ENCODE results near the gene SFI1. TPM values are rescaled to one million over a fixed set of nuclear protein-coding genes. Genes with fewer than 3 reads are reported as not detected.

The SFI1 gene
- total RNA-seq, 4 donors from 2014 or later = 31.1 to 57.6 (median 43.1) TPM

DNA sequence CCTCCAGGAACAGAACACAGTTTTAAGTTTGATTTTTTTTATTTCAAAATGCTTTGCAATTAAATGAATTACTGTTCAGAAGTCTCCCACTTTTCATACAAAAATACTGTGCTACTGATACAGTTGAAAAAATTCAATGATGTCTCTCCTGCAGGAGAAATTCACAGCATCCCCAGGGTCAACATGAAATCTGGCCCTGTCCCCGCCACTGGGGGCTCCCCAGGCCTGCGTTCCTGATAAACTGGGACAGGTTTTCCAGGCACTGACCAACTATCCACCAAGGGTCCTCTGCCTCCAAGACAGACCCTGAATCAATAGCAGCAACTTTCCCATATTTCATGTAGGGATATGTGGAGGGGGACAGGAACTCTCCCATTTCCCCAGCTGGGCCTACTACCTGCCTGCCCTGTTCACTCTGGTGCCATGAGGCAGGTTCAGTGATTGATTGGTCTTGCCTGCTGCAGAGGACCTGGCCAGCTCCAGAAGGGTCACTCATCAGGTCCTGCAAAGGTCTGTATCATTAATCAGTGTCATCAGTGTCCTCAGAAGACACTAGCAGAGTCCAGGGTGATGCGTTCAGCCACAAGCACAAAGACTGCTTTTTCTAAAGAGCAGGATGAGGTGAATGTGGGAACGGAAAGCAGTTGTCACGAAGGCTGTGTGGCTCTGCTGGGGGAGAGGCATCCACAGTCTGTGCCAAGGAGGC, 122.3 kb downstream of the SFI1 start:
- Histone ChIP-seq H3K4me1 (peaks cover 0 to 5% of the 10 kb centered on the region in 2 donors), H3K27me3 (no peaks in the 10 kb centered on the region), H3K9me3 (no peaks in the 10 kb centered on the region), H3K27ac (no peak overlapping the region), H3K36me3 (peaks cover 18 to 27% of the 10 kb centered on the region in 2 donors), H3K4me3 (replicated peaks in 1 of 3) (no peak overlapping the region)
- WGBS, 2 donors = 82 to 93% methylated on average over 5 of the region's 5 CpGs
- intact Hi-C loops (cut with DNase I) = no loop called here
- TF ChIP-seq POLR2A (IDR thresholded peaks at IDR 0.05) = no peak
- TF ChIP-seq, protein P1, sequence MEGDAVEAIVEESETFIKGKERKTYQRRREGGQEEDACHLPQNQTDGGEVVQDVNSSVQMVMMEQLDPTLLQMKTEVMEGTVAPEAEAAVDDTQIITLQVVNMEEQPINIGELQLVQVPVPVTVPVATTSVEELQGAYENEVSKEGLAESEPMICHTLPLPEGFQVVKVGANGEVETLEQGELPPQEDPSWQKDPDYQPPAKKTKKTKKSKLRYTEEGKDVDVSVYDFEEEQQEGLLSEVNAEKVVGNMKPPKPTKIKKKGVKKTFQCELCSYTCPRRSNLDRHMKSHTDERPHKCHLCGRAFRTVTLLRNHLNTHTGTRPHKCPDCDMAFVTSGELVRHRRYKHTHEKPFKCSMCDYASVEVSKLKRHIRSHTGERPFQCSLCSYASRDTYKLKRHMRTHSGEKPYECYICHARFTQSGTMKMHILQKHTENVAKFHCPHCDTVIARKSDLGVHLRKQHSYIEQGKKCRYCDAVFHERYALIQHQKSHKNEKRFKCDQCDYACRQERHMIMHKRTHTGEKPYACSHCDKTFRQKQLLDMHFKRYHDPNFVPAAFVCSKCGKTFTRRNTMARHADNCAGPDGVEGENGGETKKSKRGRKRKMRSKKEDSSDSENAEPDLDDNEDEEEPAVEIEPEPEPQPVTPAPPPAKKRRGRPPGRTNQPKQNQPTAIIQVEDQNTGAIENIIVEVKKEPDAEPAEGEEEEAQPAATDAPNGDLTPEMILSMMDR (IDR thresholded peaks at IDR 0.05) = no peak
- DNase-seq = no peak

DNA sequence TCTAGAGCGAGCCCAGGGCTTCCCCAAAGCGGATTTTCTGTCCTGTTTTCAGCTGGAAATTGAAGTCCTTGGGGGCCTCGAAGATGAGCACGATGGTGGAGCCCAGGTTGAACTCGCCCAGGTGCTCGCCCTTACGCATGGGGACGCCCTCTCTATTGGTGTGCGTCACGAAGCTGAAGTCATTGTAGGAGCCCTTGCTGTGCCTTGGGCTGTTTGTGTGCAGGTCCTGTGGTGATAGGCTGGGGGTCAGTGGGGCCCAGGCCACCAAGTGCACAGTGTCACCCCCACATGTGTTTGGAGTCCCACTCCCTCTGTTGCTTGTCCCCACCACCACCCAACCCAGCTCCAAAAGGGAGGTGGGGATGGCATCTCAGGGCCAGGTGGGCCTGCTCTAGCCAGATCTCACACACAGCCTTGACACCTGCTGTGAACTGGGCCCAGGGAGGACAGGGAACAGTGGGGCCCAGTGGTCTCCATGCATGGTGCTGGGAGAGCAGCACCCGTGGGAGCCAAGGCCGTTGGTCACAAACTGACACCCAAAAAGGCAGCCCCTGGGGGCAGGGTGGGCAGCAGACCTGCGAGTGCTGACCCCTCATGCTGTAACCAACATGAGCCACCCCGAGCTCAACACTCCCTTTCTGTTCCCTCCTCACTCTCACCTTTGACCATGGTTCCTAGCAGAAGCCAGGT, 123.4 kb downstream of the SFI1 start:
- WGBS, 2 donors = 93 to 95% methylated on average over 10 to 11 of the region's 14 CpGs

DNA sequence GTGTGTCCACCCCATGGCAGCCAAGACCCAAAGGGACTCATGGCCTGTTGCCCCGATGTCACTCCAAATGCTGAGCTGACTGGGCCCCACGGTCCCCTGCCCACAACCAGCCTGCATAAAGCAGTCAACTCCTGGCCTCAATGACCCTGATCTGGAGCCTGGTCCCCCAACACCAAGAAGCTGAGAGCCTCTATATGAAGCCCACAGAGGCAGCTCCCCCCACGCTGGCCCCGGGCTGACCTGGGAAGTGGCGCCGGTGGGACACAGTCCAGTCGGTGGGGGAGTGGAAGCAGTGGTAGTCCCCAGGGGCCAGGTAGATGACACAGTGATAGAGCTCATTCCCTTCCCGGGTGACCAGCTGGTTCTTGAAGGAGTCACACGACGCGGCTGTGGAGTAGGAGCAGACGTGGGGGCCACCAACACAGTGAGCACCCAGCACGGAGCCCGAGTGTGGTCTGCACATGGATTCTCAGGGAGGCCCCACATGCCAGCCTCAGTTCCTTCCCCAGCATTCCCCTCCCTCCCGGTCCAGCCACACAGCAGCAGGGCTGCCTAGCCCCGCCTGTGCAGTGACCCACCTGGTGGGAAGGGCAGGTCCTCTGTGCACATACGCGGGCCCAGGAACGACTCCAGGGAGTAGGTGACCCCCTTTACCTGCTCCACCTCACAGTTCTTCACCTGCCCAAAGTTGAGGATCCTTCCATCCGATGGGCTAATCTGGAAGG, 124.6 kb downstream of the SFI1 start:
- intact Hi-C loops (cut with DNase I) = loop anchor here (10.0 kb wide), 1 partner anchor 176 kb away; no protein-coding TSS in a partner anchor
- Histone ChIP-seq H3K27me3 (no peaks in the 10 kb centered on the region), H3K9me3 (no peaks in the 10 kb centered on the region), H3K4me1 (peaks cover 5 to 7% of the 10 kb centered on the region in 2 donors), H3K27ac (no peak overlapping the region), H3K36me3 (peaks cover 18 to 27% of the 10 kb centered on the region in 2 donors), H3K4me3 (replicated peaks in 1 of 3) (no peak overlapping the region)
- no peak for DNase-seq
- 84 to 94% methylated on average over 13 to 14 of the region's 20 CpGs for WGBS, 2 donors
- TF ChIP-seq, protein P1 (IDR thresholded peaks at IDR 0.05) = no peak
- TF ChIP-seq POLR2A (IDR thresholded peaks at IDR 0.05) = no peak

More for the DNA sequence above, 123.4 kb downstream of the SFI1 start:
- peaks cover 0 to 3% of the 10 kb centered on the region in 2 donors for H3K4me1 ChIP-seq
- H3K36me3 ChIP-seq = peaks cover 18 to 27% of the 10 kb centered on the region in 2 donors
- no peaks in the 10 kb centered on the region for H3K9me3 ChIP-seq
- intact Hi-C loops (cut with DNase I) = loop anchor here (10.0 kb wide), 1 partner anchor 175 kb away; no protein-coding TSS in a partner anchor
- no peaks in the 10 kb centered on the region for H3K27me3 ChIP-seq
- no peak overlapping the region for H3K27ac ChIP-seq
- H3K4me3 ChIP-seq (replicated peaks in 1 of 3) = no peak overlapping the region
- TF ChIP-seq POLR2A (IDR thresholded peaks at IDR 0.05) = no peak
- TF ChIP-seq, protein P1 (IDR thresholded peaks at IDR 0.05) = no peak
- no peak for DNase-seq

DNA sequence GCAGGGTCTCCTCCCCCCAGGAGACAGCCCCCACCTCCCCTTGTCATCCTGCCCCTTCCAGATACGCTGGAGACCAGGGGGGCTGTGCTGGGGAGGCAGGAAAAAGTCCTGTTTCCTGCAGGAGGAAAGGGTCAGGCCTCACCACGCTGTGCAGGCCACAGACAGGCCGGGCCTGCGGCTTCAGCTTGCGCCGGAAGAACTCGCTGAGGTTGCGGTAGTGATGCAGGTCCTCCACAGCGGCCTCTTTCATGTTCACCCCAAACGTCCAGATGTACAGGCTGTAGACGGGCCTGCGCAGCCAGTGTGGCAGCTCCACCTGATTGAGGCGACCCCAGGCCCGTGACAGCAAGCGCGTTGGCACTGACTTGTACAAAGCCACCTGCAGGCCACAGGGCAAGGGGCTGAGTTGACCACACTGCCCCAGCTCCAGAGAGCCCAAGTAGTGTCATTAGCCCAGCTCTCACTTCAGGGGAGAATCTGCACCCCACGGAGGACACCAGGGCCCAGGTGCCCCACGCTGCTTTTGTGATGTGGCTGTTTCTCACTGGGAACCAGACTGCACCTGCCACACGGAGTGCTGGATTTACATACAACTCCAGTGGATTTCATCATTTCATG, 125.3 kb downstream of the SFI1 start:
- Histone ChIP-seq H3K27ac (no peak overlapping the region), H3K4me1 (peaks cover 12 to 14% of the 10 kb centered on the region in 2 donors), H3K27me3 (no peaks in the 10 kb centered on the region), H3K4me3 (replicated peaks in 1 of 3) (no peak overlapping the region), H3K36me3 (peaks cover 18 to 27% of the 10 kb centered on the region in 2 donors), H3K9me3 (no peaks in the 10 kb centered on the region)
- 80 to 97% methylated on average over 3 to 4 of the region's 19 CpGs for WGBS, 2 donors
- intact Hi-C loops (cut with DNase I) = loop anchor here (10.0 kb wide), 1 partner anchor 177 kb away; no protein-coding TSS in a partner anchor
- no peak for TF ChIP-seq POLR2A (IDR thresholded peaks at IDR 0.05)
- TF ChIP-seq, protein P1 (IDR thresholded peaks at IDR 0.05) = no peak
- DNase-seq = no peak

Data from thyroid gland (tissue), 4 donors.